ENCODE results near the gene GJD3. TPM values are rescaled to one million over a fixed set of nuclear protein-coding genes. Genes with fewer than 3 reads are reported as not detected.

The GJD3 gene
- total RNA-seq, 2 experiments from 2014 or later = not detected

GRCh38 chr17:40347319-40348135 lies 17.0 kb downstream of the GJD3 start:
- TF ChIP-seq EZH2phosphoT487 (IDR thresholded peaks at IDR 0.05; ENCODE audit: borderline replicate concordance, low read depth, low read length) (no peak), CTCF (conservative IDR thresholded peaks at IDR 0.05; ENCODE audit: low read length) (no peak)
- no peaks in the 10 kb centered on the region for H3K79me2 ChIP-seq (ENCODE audit: insufficient read depth, low read depth, low read length)
- H3K4me1 ChIP-seq (ENCODE audit: insufficient read depth, low read length, poor library complexity, severe bottlenecking) = peaks cover 29% of the 10 kb centered on the region
- no peaks in the 10 kb centered on the region for H4K20me1 ChIP-seq (ENCODE audit: insufficient read depth, low read length)
- H2AFZ ChIP-seq (ENCODE audit: low read length) = no peak overlapping the region
- intact Hi-C loops (cut with micrococcal nuclease; ENCODE audit: unreplicated experiment) = no loop called here
- H3K9me2 ChIP-seq (ENCODE audit: insufficient read depth, low read length) = no peaks in the 10 kb centered on the region
- no peaks in the 10 kb centered on the region for H3K9me3 ChIP-seq (ENCODE audit: low read length)
- no peaks in the 10 kb centered on the region for H3K36me3 ChIP-seq (ENCODE audit: insufficient read depth, low read length)
- ChIA-PET CTCF (ENCODE audit: unreplicated experiment) (no interaction called here), POLR2A (no interaction called here)
- H3K4me3 ChIP-seq (ENCODE audit: low read depth, low read length, poor library complexity, severe bottlenecking) = peak overlapping the region; percentile 11
- DNase-seq (ENCODE audit: low spot score) = peak; percentile 49
- H3K4me2 ChIP-seq (ENCODE audit: low read length) = peak overlapping the region; percentile 60
- H3K27ac ChIP-seq (ENCODE audit: low read depth, low read length, poor library complexity, severe bottlenecking) = peak overlapping the region; percentile 26
- BruUV-seq (replicated peaks) = no TSS peak

- TF ChIP-seq EZH2phosphoT487 (IDR thresholded peaks at IDR 0.05; ENCODE audit: borderline replicate concordance, low read depth, low read length) = no peak
- TF ChIP-seq CTCF (conservative IDR thresholded peaks at IDR 0.05; ENCODE audit: low read length) = no peak
- no peak for DNase-seq (ENCODE audit: low spot score)
- Histone ChIP-seq H3K9me3 (ENCODE audit: low read length) (no peaks in the 10 kb centered on the region), H3K4me1 (ENCODE audit: insufficient read depth, low read length, poor library complexity, severe bottlenecking) (peaks cover 34% of the 10 kb centered on the region), H3K4me2 (ENCODE audit: low read length) (no peak overlapping the region), H3K36me3 (ENCODE audit: insufficient read depth, low read length) (no peaks in the 10 kb centered on the region), H3K4me3 (ENCODE audit: low read depth, low read length, poor library complexity, severe bottlenecking) (no peak overlapping the region), H3K79me2 (ENCODE audit: insufficient read depth, low read depth, low read length) (no peaks in the 10 kb centered on the region), H4K20me1 (ENCODE audit: insufficient read depth, low read length) (no peaks in the 10 kb centered on the region), H3K27ac (ENCODE audit: low read depth, low read length, poor library complexity, severe bottlenecking) (no peak overlapping the region), H2AFZ (ENCODE audit: low read length) (no peak overlapping the region), H3K9me2 (ENCODE audit: insufficient read depth, low read length) (no peaks in the 10 kb centered on the region)
- ChIA-PET CTCF (ENCODE audit: unreplicated experiment) (no interaction called here), POLR2A (no interaction called here)
- intact Hi-C loops (cut with micrococcal nuclease; ENCODE audit: unreplicated experiment) = no loop called here
- BruUV-seq (replicated peaks) = no TSS peak
Observed at GRCh38 chr17:40346765-40347158, 17.8 kb downstream of the GJD3 start.

- Histone ChIP-seq H3K4me2 (ENCODE audit: low read length) (no peak overlapping the region), H3K4me3 (ENCODE audit: low read depth, low read length, poor library complexity, severe bottlenecking) (no peak overlapping the region), H3K36me3 (ENCODE audit: insufficient read depth, low read length) (no peaks in the 10 kb centered on the region), H2AFZ (ENCODE audit: low read length) (no peak overlapping the region), H3K79me2 (ENCODE audit: insufficient read depth, low read depth, low read length) (no peaks in the 10 kb centered on the region), H3K4me1 (ENCODE audit: insufficient read depth, low read length, poor library complexity, severe bottlenecking) (peaks cover 34% of the 10 kb centered on the region), H4K20me1 (ENCODE audit: insufficient read depth, low read length) (no peaks in the 10 kb centered on the region), H3K9me2 (ENCODE audit: insufficient read depth, low read length) (no peaks in the 10 kb centered on the region), H3K27ac (ENCODE audit: low read depth, low read length, poor library complexity, severe bottlenecking) (no peak overlapping the region), H3K9me3 (ENCODE audit: low read length) (no peaks in the 10 kb centered on the region)
- intact Hi-C loops (cut with micrococcal nuclease; ENCODE audit: unreplicated experiment) = no loop called here
- CTCF ChIA-PET (ENCODE audit: unreplicated experiment) = no interaction called here
- POLR2A ChIA-PET = no interaction called here
- BruUV-seq (replicated peaks) = no TSS peak
- TF ChIP-seq CTCF (conservative IDR thresholded peaks at IDR 0.05; ENCODE audit: low read length) = no peak
- no peak for TF ChIP-seq EZH2phosphoT487 (IDR thresholded peaks at IDR 0.05; ENCODE audit: borderline replicate concordance, low read depth, low read length)
- DNase-seq (ENCODE audit: low spot score) = no peak
Observed at GRCh38 chr17:40345994-40346764, 18.4 kb downstream of the GJD3 start.

All from OCI-LY7 (cell line).